Measurements from ENCODE around the gene ZNF319. TPM values are rescaled to one million over a fixed set of nuclear protein-coding genes. Genes with fewer than 3 reads are reported as not detected.

The ZNF319 gene
- total and polyA plus RNA-seq, 2 experiments from 2014 or later: 1.7 to 10.0 TPM

DNA sequence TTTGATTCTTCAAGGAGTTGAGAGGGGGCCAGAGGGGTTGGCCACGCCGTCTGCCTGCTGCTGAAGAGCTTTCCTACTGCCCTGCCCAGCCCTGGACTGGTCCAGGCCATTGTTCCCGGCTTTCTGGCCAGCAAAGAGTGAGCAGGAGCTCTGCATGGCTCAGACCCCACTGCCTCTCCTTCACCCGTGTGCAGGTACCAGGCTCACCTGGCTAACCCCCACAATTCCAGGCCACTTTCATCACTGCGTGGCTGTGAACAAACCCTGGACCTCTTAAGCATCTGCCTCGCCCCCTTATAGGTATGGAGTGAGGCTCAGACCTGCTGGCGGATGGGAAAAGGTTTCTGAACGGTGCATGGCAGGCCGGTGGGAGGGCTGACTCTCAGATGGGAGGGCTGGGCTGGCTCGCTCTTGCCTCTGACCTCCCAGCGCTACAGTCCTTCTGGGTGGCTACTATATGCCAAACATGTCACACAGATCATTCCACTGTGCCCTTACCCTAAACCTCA, 8.9 kb downstream of the ZNF319 start:
- H3K4me3 Mint-ChIP-seq: no peak overlapping the region

More for the DNA sequence above, 8.9 kb downstream of the ZNF319 start:
- Mint-ChIP-seq H3K9me3 (no peaks in the 10 kb centered on the region), H3K27ac (no peak overlapping the region), H3K4me1 (peaks cover 14% of the 10 kb centered on the region), H3K36me3 (ENCODE audit: low read depth) (no peaks in the 10 kb centered on the region), H3K27me3 (ENCODE audit: insufficient read depth, low read depth, poor library complexity) (peaks cover 16% of the 10 kb centered on the region)
- Histone ChIP-seq H3K9me2 (ENCODE audit: insufficient read depth) (no peaks in the 10 kb centered on the region), H3K36me3 (ENCODE audit: insufficient read depth) (no peaks in the 10 kb centered on the region), H3K27me3 (ENCODE audit: insufficient read depth) (peaks cover 9% of the 10 kb centered on the region; the same call in 1 of the 2 replicates), H3K4me2 (no peak overlapping the region), H3K4me1 (ENCODE audit: insufficient read depth) (no peaks in the 10 kb centered on the region), H3K27ac (ENCODE audit: low read depth) (no peak overlapping the region), H2AFZ (no peak overlapping the region), H3F3A (replicated peaks; ENCODE audit: low read depth) (no peaks in the 10 kb centered on the region), H3K79me2 (replicated peaks; ENCODE audit: insufficient read depth) (no peaks in the 10 kb centered on the region), H3K4me3 (no peak overlapping the region), H4K20me1 (replicated peaks; ENCODE audit: insufficient read depth) (no peaks in the 10 kb centered on the region)
- TF ChIP-seq ZNF462 (CRISPR knock-in tag; IDR thresholded peaks at IDR 0.05): no peak
- no peak for TF ChIP-seq POLR2AphosphoS5 (IDR thresholded peaks at IDR 0.05; ENCODE audit: low read depth)
- TF ChIP-seq CTCF (conservative IDR thresholded peaks at IDR 0.05; ENCODE audit: low read depth in 2 of 2): no peak
- no peak for TF ChIP-seq NANOG (IDR thresholded peaks at IDR 0.05; ENCODE audit: borderline replicate concordance)
- TF ChIP-seq EZH2phosphoT487 (IDR thresholded peaks at IDR 0.05; ENCODE audit: unreplicated experiment): no peak
- ATAC-seq (no peak), DNase-seq (ENCODE audit: low spot score) (no peak)
